Neural cell (in vitro differentiated cells): ENCODE data around the gene ANAPC2. TPM values are rescaled to one million over a fixed set of nuclear protein-coding genes. Genes with fewer than 3 reads are reported as not detected.

ENCODE experiments used
- H2AFZ ChIP-seq: fragments of 200-600, 300-800 bp; sonication (generic), shearing (Covaris generic); 2 replicates; pipeline ENCODE4 v1.6.0; 2014; ENCODE audit warnings: low read depth, mild to moderate bottlenecking, antibody characterized with exemption, low read length, moderate library complexity
- H3F3A ChIP-seq: fragments of 200-600 bp; shearing (Covaris generic); 2 replicates; pipeline ENCODE4 v1.6.1; 2016; ENCODE audit warnings: mild to moderate bottlenecking, moderate library complexity, mixed read lengths, antibody characterized with exemption, low read length; ENCODE audit not compliant: insufficient read depth, poor library complexity, severe bottlenecking
- H3K27ac ChIP-seq: fragments of 200-600, 300-800 bp; sonication (generic), shearing (Covaris generic); 2 replicates; pipeline ENCODE4 v1.5.1; 2014; ENCODE audit warnings: mild to moderate bottlenecking, low read length, moderate library complexity
- H3K27me3 ChIP-seq: fragments of 300-800, 200-600 bp; sonication (generic), shearing (Covaris generic); 2 replicates; pipeline ENCODE4 v1.6.0; 2014; ENCODE audit warnings: mild to moderate bottlenecking, low read depth, low read length, moderate library complexity; ENCODE audit not compliant: insufficient read depth
- H3K36me3 ChIP-seq: fragments of 300-800, 200-600 bp; sonication (generic), shearing (Covaris generic); 2 replicates; pipeline ENCODE4 v1.5.1; 2014; ENCODE audit warnings: mild to moderate bottlenecking, antibody characterized with exemption, low read length, moderate library complexity; ENCODE audit not compliant: insufficient read depth
- H3K4me2 ChIP-seq: fragments of 300-800, 200-600 bp; sonication (generic), shearing (Covaris generic); 2 replicates; pipeline ENCODE4 v1.6.0; 2014; ENCODE audit warnings: mild to moderate bottlenecking, low read length
- H3K4me3 ChIP-seq: fragments of 300-800, 200-600 bp; sonication (generic), shearing (Covaris generic); 2 replicates; pipeline ENCODE4 v1.5.1; 2014; ENCODE audit warnings: mild to moderate bottlenecking, low read length, moderate library complexity
- H3K79me2 ChIP-seq: fragments of 200-600 bp; shearing (Covaris generic); replicated peaks from 2 replicates; pipeline ENCODE4 v1.6.0; 2014; ENCODE audit warnings: mild to moderate bottlenecking, low read length, moderate library complexity; ENCODE audit not compliant: insufficient read depth
- H3K9ac ChIP-seq: fragments of 300-800, 200-600 bp; sonication (generic), shearing (Covaris generic); 2 replicates; pipeline ENCODE4 v1.6.1; 2016; ENCODE audit warnings: mild to moderate bottlenecking, low read length, mixed read lengths
- H3K9me2 ChIP-seq: fragments of 200-600 bp; shearing (Covaris generic); 2 replicates; pipeline ENCODE4 v1.6.1; 2016; ENCODE audit warnings: mild to moderate bottlenecking, low read length, mixed read lengths; ENCODE audit not compliant: insufficient read depth
- H3K9me3 ChIP-seq: fragments of 200-600, 300-800 bp; sonication (generic), shearing (Covaris generic); 2 replicates; pipeline ENCODE4 v1.6.1; 2016; ENCODE audit warnings: mild to moderate bottlenecking, mixed run types, low read length, moderate library complexity, mixed read lengths
- H4K20me1 ChIP-seq: fragments of 200-600 bp; shearing (Covaris generic); 2 replicates; pipeline ENCODE4 v1.6.1; 2016; ENCODE audit warnings: mild to moderate bottlenecking, mixed run types; ENCODE audit not compliant: insufficient read depth
- EP300 ChIP-seq: fragments of 450-650 bp; conservative IDR thresholded peaks from 2 replicates; pipeline ENCODE4 v1.6.1; 2014; ENCODE audit warnings: antibody characterized with exemption, mild to moderate bottlenecking, moderate library complexity; ENCODE audit not compliant: poor library complexity, severe bottlenecking
- EZH2 ChIP-seq: fragments of 200-600, 300-800 bp; shearing (Covaris generic), sonication (generic); IDR thresholded peaks from 2 replicates; pipeline ENCODE4 v1.6.1; 2014; ENCODE audit warnings: antibody characterized with exemption, low read length, borderline replicate concordance, mild to moderate bottlenecking; ENCODE audit not compliant: insufficient read depth, poor library complexity, severe bottlenecking
- MXI1 ChIP-seq: fragments of 450-650 bp; conservative IDR thresholded peaks from 2 replicates; pipeline ENCODE4 v1.6.1; 2014; ENCODE audit warnings: antibody characterized with exemption, mild to moderate bottlenecking; ENCODE audit not compliant: poor library complexity, severe bottlenecking
- POLR2AphosphoS5 ChIP-seq: IDR thresholded peaks from 2 replicates; pipeline ENCODE4 v1.6.1; 2012
- RAD21 ChIP-seq: fragments of 450-650 bp; conservative IDR thresholded peaks from 2 replicates; pipeline ENCODE4 v1.6.1; 2014; ENCODE audit warnings: antibody characterized with exemption, mild to moderate bottlenecking, moderate library complexity
- SMC3 ChIP-seq: fragments of 450-650 bp; conservative IDR thresholded peaks from 2 replicates; pipeline ENCODE4 v1.6.1; 2014; ENCODE audit warnings: antibody characterized with exemption, mild to moderate bottlenecking, moderate library complexity; ENCODE audit not compliant: poor library complexity
- TAF1 ChIP-seq: IDR thresholded peaks from 2 replicates; pipeline ENCODE4 v1.6.1; 2012; ENCODE audit warnings: low read depth
- polyA plus RNA-seq: library from polyadenylated mRNA; depleted of rRNA; stranded (reverse); fragments of >200 nt; gene quantifications from 2 replicates; pipeline ENCODE4 v1.2.3, GENCODE V29; 2014
- TF ChIP-seq, protein P1 (sequence below): fragments of 450-650 bp; IDR thresholded peaks from 2 replicates; pipeline ENCODE4 v1.5.1; 2014; ENCODE audit warnings: antibody characterized with exemption, mild to moderate bottlenecking, moderate library complexity; ENCODE audit not compliant: poor library complexity, severe bottlenecking
- TF ChIP-seq, protein P2 (sequence below): IDR thresholded peaks from 2 replicates; pipeline ENCODE4 v1.6.1; 2012; ENCODE audit warnings: borderline replicate concordance

Gene ANAPC2
- polyA plus RNA-seq, 1 donor from 2014 or later = 38.1 TPM

DNA sequence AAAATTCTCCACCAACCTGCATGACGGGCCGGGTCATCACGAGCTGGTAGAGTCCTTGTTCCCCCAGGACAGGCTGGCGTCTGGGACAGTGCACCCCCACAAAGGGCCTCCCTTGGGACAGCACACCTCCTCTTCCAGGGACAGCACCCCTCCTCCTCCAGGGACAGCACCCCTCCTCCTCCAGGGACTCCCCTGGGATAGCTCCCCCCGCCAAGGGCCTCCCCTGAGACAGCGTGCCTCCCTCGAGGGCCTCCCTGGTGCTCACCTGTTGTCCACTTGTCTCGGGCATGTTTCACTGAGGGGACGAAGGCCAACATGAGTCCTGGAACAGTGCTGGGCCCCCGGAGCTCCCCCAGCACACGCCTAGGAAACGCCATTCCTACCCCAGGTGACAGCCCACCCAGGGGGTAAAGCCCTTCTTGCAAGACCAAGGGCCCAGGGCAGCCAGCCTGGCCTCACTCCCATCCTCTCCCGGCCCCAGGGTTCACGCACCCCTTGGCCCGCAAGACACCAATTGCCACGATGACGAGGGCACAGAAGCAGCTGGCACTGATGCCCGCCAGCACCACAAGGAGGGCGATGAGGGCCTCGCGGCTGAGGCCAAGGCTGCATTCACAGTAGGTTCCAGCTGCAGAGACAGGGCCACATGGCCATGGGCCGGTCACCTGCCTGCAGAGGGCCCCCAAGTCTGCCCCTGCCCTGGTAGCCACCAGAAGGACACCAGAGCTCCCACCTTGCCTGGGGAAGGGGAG lies 17.0 kb downstream of the ANAPC2 start:
- no peaks in the 10 kb centered on the region for H3K36me3 ChIP-seq
- H3K9ac ChIP-seq = no peak overlapping the region
- no peaks in the 10 kb centered on the region for H3K9me3 ChIP-seq
- peaks cover 27% of the 10 kb centered on the region for H3K27me3 ChIP-seq
- no peaks in the 10 kb centered on the region for H3F3A ChIP-seq
- no peak overlapping the region for H3K27ac ChIP-seq
- no peak overlapping the region for H3K4me2 ChIP-seq
- no peak overlapping the region for H3K4me3 ChIP-seq
- no peaks in the 10 kb centered on the region for H3K9me2 ChIP-seq
- no peaks in the 10 kb centered on the region for H3K79me2 ChIP-seq
- TF ChIP-seq EP300 (no peak), TAF1 (no peak), MXI1 (no peak), EZH2 (no peak), SMC3 (no peak), RAD21 (no peak), POLR2AphosphoS5 (no peak)
- TF ChIP-seq, protein P1, sequence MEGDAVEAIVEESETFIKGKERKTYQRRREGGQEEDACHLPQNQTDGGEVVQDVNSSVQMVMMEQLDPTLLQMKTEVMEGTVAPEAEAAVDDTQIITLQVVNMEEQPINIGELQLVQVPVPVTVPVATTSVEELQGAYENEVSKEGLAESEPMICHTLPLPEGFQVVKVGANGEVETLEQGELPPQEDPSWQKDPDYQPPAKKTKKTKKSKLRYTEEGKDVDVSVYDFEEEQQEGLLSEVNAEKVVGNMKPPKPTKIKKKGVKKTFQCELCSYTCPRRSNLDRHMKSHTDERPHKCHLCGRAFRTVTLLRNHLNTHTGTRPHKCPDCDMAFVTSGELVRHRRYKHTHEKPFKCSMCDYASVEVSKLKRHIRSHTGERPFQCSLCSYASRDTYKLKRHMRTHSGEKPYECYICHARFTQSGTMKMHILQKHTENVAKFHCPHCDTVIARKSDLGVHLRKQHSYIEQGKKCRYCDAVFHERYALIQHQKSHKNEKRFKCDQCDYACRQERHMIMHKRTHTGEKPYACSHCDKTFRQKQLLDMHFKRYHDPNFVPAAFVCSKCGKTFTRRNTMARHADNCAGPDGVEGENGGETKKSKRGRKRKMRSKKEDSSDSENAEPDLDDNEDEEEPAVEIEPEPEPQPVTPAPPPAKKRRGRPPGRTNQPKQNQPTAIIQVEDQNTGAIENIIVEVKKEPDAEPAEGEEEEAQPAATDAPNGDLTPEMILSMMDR = no peak
- TF ChIP-seq, protein P2, sequence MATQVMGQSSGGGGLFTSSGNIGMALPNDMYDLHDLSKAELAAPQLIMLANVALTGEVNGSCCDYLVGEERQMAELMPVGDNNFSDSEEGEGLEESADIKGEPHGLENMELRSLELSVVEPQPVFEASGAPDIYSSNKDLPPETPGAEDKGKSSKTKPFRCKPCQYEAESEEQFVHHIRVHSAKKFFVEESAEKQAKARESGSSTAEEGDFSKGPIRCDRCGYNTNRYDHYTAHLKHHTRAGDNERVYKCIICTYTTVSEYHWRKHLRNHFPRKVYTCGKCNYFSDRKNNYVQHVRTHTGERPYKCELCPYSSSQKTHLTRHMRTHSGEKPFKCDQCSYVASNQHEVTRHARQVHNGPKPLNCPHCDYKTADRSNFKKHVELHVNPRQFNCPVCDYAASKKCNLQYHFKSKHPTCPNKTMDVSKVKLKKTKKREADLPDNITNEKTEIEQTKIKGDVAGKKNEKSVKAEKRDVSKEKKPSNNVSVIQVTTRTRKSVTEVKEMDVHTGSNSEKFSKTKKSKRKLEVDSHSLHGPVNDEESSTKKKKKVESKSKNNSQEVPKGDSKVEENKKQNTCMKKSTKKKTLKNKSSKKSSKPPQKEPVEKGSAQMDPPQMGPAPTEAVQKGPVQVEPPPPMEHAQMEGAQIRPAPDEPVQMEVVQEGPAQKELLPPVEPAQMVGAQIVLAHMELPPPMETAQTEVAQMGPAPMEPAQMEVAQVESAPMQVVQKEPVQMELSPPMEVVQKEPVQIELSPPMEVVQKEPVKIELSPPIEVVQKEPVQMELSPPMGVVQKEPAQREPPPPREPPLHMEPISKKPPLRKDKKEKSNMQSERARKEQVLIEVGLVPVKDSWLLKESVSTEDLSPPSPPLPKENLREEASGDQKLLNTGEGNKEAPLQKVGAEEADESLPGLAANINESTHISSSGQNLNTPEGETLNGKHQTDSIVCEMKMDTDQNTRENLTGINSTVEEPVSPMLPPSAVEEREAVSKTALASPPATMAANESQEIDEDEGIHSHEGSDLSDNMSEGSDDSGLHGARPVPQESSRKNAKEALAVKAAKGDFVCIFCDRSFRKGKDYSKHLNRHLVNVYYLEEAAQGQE = no peak
- H2AFZ ChIP-seq = no peak overlapping the region
- H4K20me1 ChIP-seq = no peaks in the 10 kb centered on the region

DNA sequence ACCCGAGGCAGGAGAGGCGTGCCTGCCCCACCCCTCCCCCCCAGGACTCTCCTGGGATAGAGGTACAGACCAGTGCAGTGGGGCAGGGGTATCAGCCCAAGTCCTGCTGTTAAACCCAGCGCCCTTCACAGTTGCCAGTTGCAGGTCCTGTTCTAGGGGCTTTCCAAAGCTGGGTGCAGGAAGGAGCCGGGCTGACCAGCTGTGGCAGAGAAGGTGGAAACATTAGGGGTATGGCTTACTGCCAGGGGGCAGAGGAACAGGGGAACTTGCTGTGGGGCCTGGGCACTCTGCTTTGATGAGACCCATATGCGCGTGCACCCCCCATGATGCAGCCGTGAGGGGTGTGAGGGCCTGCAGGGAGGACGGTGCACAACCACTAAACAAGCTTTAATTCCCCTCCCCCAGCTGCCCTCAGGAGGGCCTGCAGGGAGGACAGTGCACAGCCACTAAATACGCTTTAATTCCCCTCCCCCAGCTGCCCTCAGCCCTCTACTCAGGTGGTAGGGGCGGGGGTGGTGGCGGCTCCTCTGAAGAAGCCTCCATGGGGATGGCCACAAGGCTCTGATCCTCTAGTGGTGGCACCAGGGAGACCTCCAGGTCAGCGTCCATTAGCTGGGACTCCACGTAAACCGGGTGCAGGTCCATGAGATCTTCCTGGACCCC lies 17.7 kb downstream of the ANAPC2 start:
- Histone ChIP-seq H3K27me3 (peaks cover 28% of the 10 kb centered on the region), H3K9me3 (no peaks in the 10 kb centered on the region), H3F3A (no peaks in the 10 kb centered on the region), H3K36me3 (no peaks in the 10 kb centered on the region), H2AFZ (no peak overlapping the region), H3K27ac (no peak overlapping the region), H3K79me2 (no peaks in the 10 kb centered on the region), H4K20me1 (no peaks in the 10 kb centered on the region), H3K9me2 (no peaks in the 10 kb centered on the region), H3K4me2 (no peak overlapping the region), H3K9ac (peak overlapping the region; percentile 82), H3K4me3 (peak overlapping the region; percentile 78)
- TF ChIP-seq POLR2AphosphoS5 (no peak), TAF1 (no peak), SMC3 (no peak), RAD21 (no peak), MXI1 (no peak)
- TF ChIP-seq, protein P1 = no peak
